Measurements from ENCODE around the gene GNAS.

The GNAS gene

DNA sequence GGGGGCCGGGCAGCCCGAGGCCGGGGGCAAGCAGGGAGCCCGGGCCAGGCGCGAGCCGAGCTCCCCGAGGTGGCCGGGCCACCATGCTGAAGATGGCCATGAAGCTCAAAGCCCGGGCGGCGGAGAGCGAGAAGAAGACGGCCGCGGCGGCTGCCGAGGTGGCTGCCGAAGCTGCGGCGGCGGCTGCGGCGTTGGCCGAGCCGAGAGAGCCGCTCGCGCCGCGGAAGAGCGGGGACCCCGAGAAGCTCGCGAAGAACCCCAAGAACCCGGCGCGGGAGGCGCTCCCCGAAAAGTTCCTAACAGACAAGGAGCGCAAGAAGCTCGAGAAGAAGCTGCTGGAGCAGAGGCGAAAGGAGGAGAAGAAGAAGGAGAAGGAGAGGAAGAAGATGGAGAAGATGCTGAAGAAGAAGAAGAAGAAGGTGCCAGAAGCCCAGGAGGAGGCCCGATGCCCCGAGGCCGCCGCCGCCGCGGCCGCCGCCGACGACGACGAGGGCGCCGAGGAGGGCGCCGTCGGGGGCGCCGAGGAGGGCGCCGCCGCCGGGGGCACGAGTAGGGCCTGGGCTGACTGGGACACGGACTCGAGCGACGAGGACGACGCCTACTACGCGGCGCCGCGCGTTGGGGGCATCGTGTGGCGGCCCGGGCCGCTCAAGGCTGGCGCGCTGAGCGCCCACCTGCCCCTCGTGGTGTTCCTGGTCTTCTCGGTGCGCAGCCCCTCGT lies 37.4 kb downstream of the GNAS start:
- DNase-seq (ENCODE audit: low read depth) = no peak
- TF ChIP-seq, protein P1, sequence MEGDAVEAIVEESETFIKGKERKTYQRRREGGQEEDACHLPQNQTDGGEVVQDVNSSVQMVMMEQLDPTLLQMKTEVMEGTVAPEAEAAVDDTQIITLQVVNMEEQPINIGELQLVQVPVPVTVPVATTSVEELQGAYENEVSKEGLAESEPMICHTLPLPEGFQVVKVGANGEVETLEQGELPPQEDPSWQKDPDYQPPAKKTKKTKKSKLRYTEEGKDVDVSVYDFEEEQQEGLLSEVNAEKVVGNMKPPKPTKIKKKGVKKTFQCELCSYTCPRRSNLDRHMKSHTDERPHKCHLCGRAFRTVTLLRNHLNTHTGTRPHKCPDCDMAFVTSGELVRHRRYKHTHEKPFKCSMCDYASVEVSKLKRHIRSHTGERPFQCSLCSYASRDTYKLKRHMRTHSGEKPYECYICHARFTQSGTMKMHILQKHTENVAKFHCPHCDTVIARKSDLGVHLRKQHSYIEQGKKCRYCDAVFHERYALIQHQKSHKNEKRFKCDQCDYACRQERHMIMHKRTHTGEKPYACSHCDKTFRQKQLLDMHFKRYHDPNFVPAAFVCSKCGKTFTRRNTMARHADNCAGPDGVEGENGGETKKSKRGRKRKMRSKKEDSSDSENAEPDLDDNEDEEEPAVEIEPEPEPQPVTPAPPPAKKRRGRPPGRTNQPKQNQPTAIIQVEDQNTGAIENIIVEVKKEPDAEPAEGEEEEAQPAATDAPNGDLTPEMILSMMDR (IDR thresholded peaks at IDR 0.05; ENCODE audit: low read length, missing control alignments) = no peak
- H3K4me3 ChIP-seq (replicated peaks; ENCODE audit: low read depth, low read length) = peak overlapping the region; percentile 80

DNA sequence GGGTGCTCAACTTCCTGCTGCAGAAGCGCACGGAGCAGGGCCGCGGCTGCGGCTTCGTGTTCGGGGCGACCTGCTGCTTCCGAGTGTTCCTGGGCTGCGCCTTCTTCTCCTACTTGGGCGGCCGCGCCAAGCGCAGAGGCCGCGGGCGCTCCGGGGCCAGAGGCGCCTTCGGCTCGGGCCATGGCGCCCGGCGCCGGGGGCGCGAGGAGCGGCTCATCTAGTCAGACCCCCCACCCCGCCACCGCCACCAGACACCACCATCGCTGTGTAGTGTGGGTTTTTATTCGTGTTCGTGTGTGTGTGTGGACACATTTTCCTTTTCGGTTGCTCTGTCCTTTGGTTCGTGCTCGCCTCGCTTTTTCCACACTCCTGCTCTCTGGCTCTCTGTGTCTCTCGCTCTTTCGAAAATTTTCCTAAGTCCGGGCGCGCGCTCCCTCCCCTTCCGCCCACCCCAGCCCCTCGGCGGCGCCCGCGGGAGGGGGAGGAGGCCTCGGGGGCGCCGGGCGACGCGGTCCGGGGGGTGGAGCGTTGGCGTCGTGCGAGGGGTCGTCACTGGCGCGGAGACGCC lies 38.1 kb downstream of the GNAS start:
- peak overlapping the region; percentile 80 for H3K4me3 ChIP-seq (replicated peaks; ENCODE audit: low read depth, low read length)
- DNase-seq (ENCODE audit: low read depth) = peak; percentile 86
- TF ChIP-seq, protein P1 (IDR thresholded peaks at IDR 0.05; ENCODE audit: low read length, missing control alignments) = no peak

DNA sequence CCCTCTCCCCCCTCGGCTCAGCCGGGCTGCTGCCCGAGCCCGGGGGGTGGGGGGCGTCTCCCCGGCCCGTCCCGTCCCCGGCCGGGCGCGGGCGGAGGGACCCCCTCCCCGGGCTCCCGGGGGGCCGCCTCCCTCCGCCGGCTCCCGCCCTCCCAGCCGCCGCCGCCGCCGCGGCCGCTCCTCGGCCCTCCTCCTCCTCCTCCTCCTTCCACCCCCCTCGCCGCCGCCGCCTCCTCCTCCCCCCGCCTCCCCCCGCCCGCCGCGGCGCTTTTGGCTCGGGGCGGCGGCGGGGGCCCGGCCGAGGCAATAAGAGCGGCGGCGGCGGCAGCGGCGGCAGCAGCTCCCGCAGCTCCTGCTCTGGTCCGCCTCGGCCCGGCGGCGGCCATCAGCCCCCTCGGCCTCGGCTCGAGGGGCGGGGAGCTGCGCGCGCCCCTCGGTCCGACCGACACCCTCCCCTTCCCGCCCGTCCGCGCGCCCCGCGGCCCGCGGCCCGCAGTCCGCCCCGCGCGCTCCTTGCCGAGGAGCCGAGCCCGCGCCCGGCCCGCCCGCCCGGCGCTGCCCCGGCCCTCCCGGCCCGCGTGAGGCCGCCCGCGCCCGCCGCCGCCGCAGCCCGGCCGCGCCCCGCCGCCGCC lies 38.7 kb downstream of the GNAS start:
- peak; percentile 67 for DNase-seq (ENCODE audit: low read depth)
- peak overlapping the region; percentile 80 for H3K4me3 ChIP-seq (replicated peaks; ENCODE audit: low read depth, low read length)
- TF ChIP-seq, protein P1 (IDR thresholded peaks at IDR 0.05; ENCODE audit: low read length, missing control alignments) = no peak

DNA sequence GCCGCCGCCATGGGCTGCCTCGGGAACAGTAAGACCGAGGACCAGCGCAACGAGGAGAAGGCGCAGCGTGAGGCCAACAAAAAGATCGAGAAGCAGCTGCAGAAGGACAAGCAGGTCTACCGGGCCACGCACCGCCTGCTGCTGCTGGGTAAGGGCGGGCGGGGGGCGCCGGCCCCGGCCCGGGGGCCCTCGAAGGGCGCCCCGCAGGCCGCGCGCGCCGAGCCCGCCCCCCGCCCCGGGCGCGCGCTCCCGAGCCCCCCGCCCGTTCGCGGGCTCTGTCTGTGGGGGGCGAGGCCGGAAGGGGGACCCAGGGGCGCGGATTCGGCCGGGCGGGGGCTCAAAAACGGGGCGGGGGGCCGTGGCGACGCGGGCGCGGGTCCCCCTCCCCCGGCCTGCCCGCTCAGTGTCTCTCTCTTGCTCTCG lies 39.2 kb downstream of the GNAS start:
- DNase-seq (ENCODE audit: low read depth) = peak; percentile 48
- peak overlapping the region; percentile 80 for H3K4me3 ChIP-seq (replicated peaks; ENCODE audit: low read depth, low read length)
- TF ChIP-seq, protein P1 (IDR thresholded peaks at IDR 0.05; ENCODE audit: low read length, missing control alignments) = no peak

DNA sequence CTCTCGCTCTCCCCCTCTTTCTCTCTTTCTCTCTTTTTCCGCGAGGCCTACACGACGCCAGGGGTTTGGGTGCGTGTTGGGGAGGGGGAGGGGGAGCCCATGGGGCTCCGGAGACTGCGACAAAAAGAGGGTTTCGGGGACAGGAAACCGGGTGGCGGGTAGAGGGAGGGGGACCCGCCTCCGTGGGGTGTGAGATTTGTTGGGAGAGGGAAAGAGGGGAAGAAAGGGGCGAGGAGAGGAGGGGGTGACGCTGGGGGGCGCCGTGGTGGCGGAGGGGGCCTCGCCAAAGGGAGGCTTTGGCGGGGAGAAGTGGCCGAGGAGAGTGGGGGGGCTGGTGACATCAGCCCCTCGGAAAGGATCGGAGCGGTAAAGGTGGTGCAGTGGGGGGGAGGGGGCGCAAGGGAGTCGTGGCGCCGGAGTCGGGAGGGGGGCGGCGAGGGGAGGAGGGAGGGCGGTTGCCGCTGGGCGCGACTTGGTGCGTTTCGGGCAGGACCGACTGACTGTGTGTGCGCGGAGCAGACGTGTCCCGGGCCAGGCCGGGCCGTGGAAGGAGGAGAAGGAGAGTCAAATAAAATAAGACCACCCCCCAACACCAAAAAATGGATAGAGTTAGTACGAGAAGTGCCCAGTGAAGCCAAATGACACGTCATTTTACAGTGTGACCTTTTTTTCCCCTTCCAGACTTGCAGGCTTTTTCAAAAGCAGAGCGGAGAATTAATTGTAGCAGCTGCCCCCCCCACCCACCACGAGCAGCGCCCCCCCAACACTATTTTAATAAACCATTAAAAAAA lies 39.8 kb downstream of the GNAS start:
- peak; percentile 51 for DNase-seq (ENCODE audit: low read depth)
- TF ChIP-seq, protein P1 (IDR thresholded peaks at IDR 0.05; ENCODE audit: low read length, missing control alignments) = no peak

DNA sequence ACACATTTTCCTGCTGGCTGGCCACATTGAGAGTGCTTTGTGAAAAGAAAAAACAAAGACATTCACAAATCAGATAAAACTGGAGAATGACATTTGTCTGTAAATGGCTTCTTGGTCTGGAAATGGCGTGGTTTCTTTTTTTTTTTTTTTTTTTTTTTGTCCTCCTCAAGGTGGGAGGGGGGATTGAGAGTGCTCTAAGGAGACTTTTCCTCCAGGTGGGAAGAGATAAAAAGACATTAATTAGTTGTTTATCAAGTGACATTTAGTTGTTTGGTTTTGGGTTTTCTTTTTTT lies 40.4 kb downstream of the GNAS start:
- TF ChIP-seq, protein P1 (IDR thresholded peaks at IDR 0.05; ENCODE audit: low read length, missing control alignments) = no peak
- no peak for DNase-seq (ENCODE audit: low read depth)
- H3K4me3 ChIP-seq (replicated peaks; ENCODE audit: low read depth, low read length) = peak overlapping the region; percentile 80

More for the DNA sequence above, 39.8 kb downstream of the GNAS start:
- H3K4me3 ChIP-seq (replicated peaks; ENCODE audit: low read depth, low read length) = peak overlapping the region; percentile 80

All from fibroblast of pulmonary artery (primary cell).